IMR-90 (cell line): Measurements from ENCODE around the gene HOXD8. TPM values are rescaled to one million over a fixed set of nuclear protein-coding genes. Genes with fewer than 3 reads are reported as not detected.

Source experiments
- ATAC-seq: fragments of 200-7000 bp; cut with Tn5 transposase; 2 replicates; pipeline ENCODE4 v1.9.1; 2020; ENCODE audit warnings: low read depth, mild to moderate bottlenecking, moderate library complexity
- BruUV-seq: library from RNA; stranded (reverse); fragments of 400-500 nt; replicated peaks from 2 replicates; lab custom pipeline; 2021; lab: Mats Ljungman, UMichigan
- CTCF ChIA-PET: fragments of 300-600 bp; formaldehyde crosslinking; extraction: SDS; loops from one replicate; lab custom pipeline; 2021; ENCODE audit warnings: antibody characterized with exemption; lab: Yijun Ruan, JAX
- POLR2A ChIA-PET: fragments of 300-600 bp; sonication (Branson Sonifier 250); formaldehyde crosslinking; loops from one replicate; lab custom pipeline; 2022; ENCODE audit warnings: antibody characterized with exemption; ENCODE audit not compliant: unreplicated experiment; lab: Charles Lee
- DNase-seq: peaks from one replicate; pipeline ENCODE4 v3.0.0; 2013
- H2AFZ ChIP-seq: replicated peaks from 2 replicates; pipeline ENCODE3; 2013; ENCODE audit warnings: low read length, mild to moderate bottlenecking; ENCODE audit not compliant: poor library complexity
- H2AK5ac ChIP-seq: 2 replicates; pipeline ENCODE4 v1.6.1; 2013; ENCODE audit warnings: low read depth, low read length, inconsistent platforms
- H2AK9ac ChIP-seq: replicated peaks from 2 replicates; pipeline ENCODE3; 2013; ENCODE audit warnings: mild to moderate bottlenecking, low read depth, low read length, moderate library complexity; ENCODE audit not compliant: poor library complexity
- H2BK120ac ChIP-seq: 2 replicates; pipeline ENCODE4 v1.6.1; 2013; ENCODE audit warnings: low read depth, low read length, inconsistent platforms
- H2BK15ac ChIP-seq: 3 replicates; pipeline ENCODE4 v1.6.1; 2013; ENCODE audit warnings: low read depth, low read length, inconsistent platforms
- H2BK20ac ChIP-seq: 2 replicates; pipeline ENCODE4 v1.6.1; 2013; ENCODE audit warnings: low read depth, mild to moderate bottlenecking, inconsistent platforms, low read length, moderate library complexity
- H2BK5ac ChIP-seq: 2 replicates; pipeline ENCODE4 v1.6.1; 2013; ENCODE audit warnings: mild to moderate bottlenecking, low read depth, low read length, inconsistent platforms; ENCODE audit not compliant: poor library complexity, severe bottlenecking
- H3K14ac ChIP-seq: replicated peaks from 2 replicates; pipeline ENCODE4 v1.6.1; 2013; ENCODE audit warnings: low read depth, low read length, inconsistent platforms
- H3K18ac ChIP-seq: 2 replicates; pipeline ENCODE4 v1.6.1; 2013; ENCODE audit warnings: low read depth, low read length, control low read depth
- H3K23ac ChIP-seq: 2 replicates; pipeline ENCODE4 v1.6.1; 2013; ENCODE audit warnings: low read depth, low read length, inconsistent platforms
- H3K27ac ChIP-seq: 2 replicates; pipeline ENCODE4 v1.5.1; 2013; ENCODE audit warnings: mild to moderate bottlenecking, control low read depth, low read length; ENCODE audit not compliant: insufficient read depth
- H3K27me3 ChIP-seq: 2 replicates; pipeline ENCODE4 v1.6.1; 2013; ENCODE audit warnings: low read length; ENCODE audit not compliant: control insufficient read depth, insufficient read depth
- H3K36me3 ChIP-seq: 2 replicates; pipeline ENCODE4 v1.6.1; 2013; ENCODE audit warnings: low read length, mixed read lengths; ENCODE audit not compliant: control insufficient read depth, insufficient read depth
- H3K4ac ChIP-seq: 2 replicates; pipeline ENCODE4 v1.6.1; 2013; ENCODE audit warnings: low read depth, low read length, inconsistent platforms
- H3K4me1 ChIP-seq: 2 replicates; pipeline ENCODE4 v1.6.1; 2013; ENCODE audit warnings: low read length, mixed read lengths; ENCODE audit not compliant: control insufficient read depth, insufficient read depth
- H3K4me2 ChIP-seq: 2 replicates; pipeline ENCODE4 v1.6.1; 2013; ENCODE audit warnings: low read depth, mild to moderate bottlenecking, control low read depth, low read length, moderate library complexity
- H3K4me3 ChIP-seq: 2 replicates; pipeline ENCODE4 v1.5.1; 2013; ENCODE audit warnings: low read depth, mild to moderate bottlenecking, control low read depth, low read length, moderate library complexity; ENCODE audit not compliant: insufficient read depth
- H3K56ac ChIP-seq: 2 replicates; pipeline ENCODE4 v1.6.1; 2013; ENCODE audit warnings: low read length, inconsistent platforms; ENCODE audit not compliant: insufficient read depth; ENCODE audit errors: extremely low read depth
- H3K79me1 ChIP-seq, 2 experiments: 2 replicates each; pipeline ENCODE4 v1.6.1; 2013; ENCODE audit warnings: low read length in 2 of 2, inconsistent platforms in 1 of 2, low read depth in 1 of 2
- H3K9ac ChIP-seq: 2 replicates; pipeline ENCODE4 v1.6.1; 2013; ENCODE audit warnings: low read depth, low read length, control low read depth
- H3K9me1 ChIP-seq: 2 replicates; pipeline ENCODE4 v1.6.1; 2013; ENCODE audit warnings: low read length, inconsistent platforms; ENCODE audit not compliant: insufficient read depth
- H3K9me3 ChIP-seq: 2 replicates; pipeline ENCODE4 v1.6.1; 2013; ENCODE audit warnings: low read length; ENCODE audit not compliant: control insufficient read depth, insufficient read depth
- H4K20me1 ChIP-seq: 2 replicates; pipeline ENCODE4 v1.6.1; 2013; ENCODE audit warnings: low read length, inconsistent platforms; ENCODE audit not compliant: insufficient read depth
- H4K5ac ChIP-seq: 2 replicates; pipeline ENCODE4 v1.6.1; 2013; ENCODE audit warnings: mild to moderate bottlenecking, low read depth, low read length, control low read depth
- H4K8ac ChIP-seq, 2 experiments: 2 replicates each; pipeline ENCODE4 v1.6.1; 2013; ENCODE audit warnings: low read depth in 2 of 2, low read length in 2 of 2, control low read depth in 1 of 2, inconsistent platforms in 1 of 2
- H4K91ac ChIP-seq: 2 replicates; pipeline ENCODE4 v1.6.1; 2013; ENCODE audit warnings: low read depth, low read length, inconsistent platforms; ENCODE audit not compliant: insufficient read depth
- BHLHE40 ChIP-seq: fragments of 150-350 bp; IDR thresholded peaks from 2 replicates; pipeline ENCODE4 v1.6.1; 2016; ENCODE audit warnings: mild to moderate bottlenecking, low read depth, low read length
- CEBPB ChIP-seq: IDR thresholded peaks from 2 replicates; pipeline ENCODE4 v1.6.1; 2012; ENCODE audit warnings: low read depth, low read length, improper control_type of control experiment
- CHD1 ChIP-seq: IDR thresholded peaks from 2 replicates; pipeline ENCODE4 v1.6.1; 2012; ENCODE audit warnings: low read depth, low read length, improper control_type of control experiment
- FOS ChIP-seq: fragments of 150-350 bp; IDR thresholded peaks from 2 replicates; pipeline ENCODE4 v1.6.1; 2016; ENCODE audit warnings: low read depth, low read length
- MAFK ChIP-seq: IDR thresholded peaks from 2 replicates; pipeline ENCODE4 v1.6.1; 2012; ENCODE audit warnings: low read depth, low read length, improper control_type of control experiment
- MAZ ChIP-seq: IDR thresholded peaks from 2 replicates; pipeline ENCODE4 v1.6.1; 2012; ENCODE audit warnings: low read depth, mild to moderate bottlenecking, low read length, improper control_type of control experiment, moderate library complexity, borderline replicate concordance
- MXI1 ChIP-seq: IDR thresholded peaks from 2 replicates; pipeline ENCODE4 v1.6.1; 2012; ENCODE audit warnings: low read depth, mild to moderate bottlenecking, low read length, moderate library complexity, borderline replicate concordance
- NFE2L2 ChIP-seq: fragments of 150-350 bp; IDR thresholded peaks from 2 replicates; pipeline ENCODE4 v1.6.1; 2016; ENCODE audit warnings: low read depth, mild to moderate bottlenecking, low read length
- POLR2A ChIP-seq: IDR thresholded peaks from 2 replicates; pipeline ENCODE4 v1.6.1; 2012; ENCODE audit warnings: mild to moderate bottlenecking, low read depth, low read length
- RAD21 ChIP-seq: IDR thresholded peaks from 2 replicates; pipeline ENCODE4 v1.6.1; 2012; ENCODE audit warnings: low read length, improper control_type of control experiment
- RCOR1 ChIP-seq: IDR thresholded peaks from 2 replicates; pipeline ENCODE4 v1.6.1; 2012; ENCODE audit warnings: mild to moderate bottlenecking, low read length, improper control_type of control experiment; ENCODE audit not compliant: insufficient replicate concordance
- RFX5 ChIP-seq: IDR thresholded peaks from 2 replicates; pipeline ENCODE4 v1.8.0; 2012; ENCODE audit warnings: low read depth, mild to moderate bottlenecking, low read length, moderate library complexity
- SMC3 ChIP-seq: fragments of 150-350 bp; IDR thresholded peaks from 2 replicates; pipeline ENCODE4 v1.6.1; 2016; ENCODE audit warnings: low read depth, mild to moderate bottlenecking, antibody characterized with exemption, low read length, moderate library complexity
- WGBS, 2 experiments: methylation state at CpG; one replicate each; pipeline versions ENCODE4 v1.1.5 to v1.1.7; 2013; ENCODE audit warnings: missing lambda C conversion rate in 2 of 2; ENCODE audit not compliant: insufficient read length in 1 of 2; ENCODE audit errors: extremely low coverage in 2 of 2; 5-methylcytosine and 5-hydroxymethylcytosine counted together
- dilution Hi-C: fragments of 300-500 bp; cut with HindIII; formaldehyde crosslinking; loops from one replicate; pipeline ENCODE4 v1.14.3; 2018; ENCODE audit warnings: low sequenced_read_pairs; ENCODE audit not compliant: unreplicated experiment
- in situ Hi-C: fragments of 300-500 bp; cut with MboI; formaldehyde crosslinking; loops from 3 replicates; pipeline ENCODE4 v1.14.3; 2019; ENCODE audit warnings: low sequenced_read_pairs, inconsistent platforms, mixed read lengths
- intact Hi-C: fragments of 100-400 bp; cut with micrococcal nuclease; formaldehyde crosslinking; loops from 2 replicates; pipeline ENCODE4 v1.10.0; 2022
- polyA plus RNA-seq, 3 experiments: library from polyadenylated mRNA; depleted of rRNA; stranded (reverse); fragments of >200 nt; gene quantifications; 2 replicates each; pipeline ENCODE4 v1.2.3, GENCODE V29; 2012; ENCODE audit warnings: low replicate concordance in 1 of 3
- total RNA-seq: library from RNA; depleted of rRNA; stranded (reverse); fragments of >200 nt; gene quantifications from 2 replicates; pipeline ENCODE4 v1.2.3, GENCODE V29; 2012
- TF ChIP-seq, protein P1 (sequence below): fragments of 150-350 bp; IDR thresholded peaks from 2 replicates; pipeline ENCODE4 v1.6.1; 2016; ENCODE audit warnings: low read depth, mild to moderate bottlenecking, low read length, moderate library complexity, borderline replicate concordance
- TF ChIP-seq, protein P2 (sequence below): conservative IDR thresholded peaks from 2 replicates; pipeline ENCODE4 v1.5.1; 2012; ENCODE audit warnings: mild to moderate bottlenecking, low read depth, low read length, improper control_type of control experiment
- TF ChIP-seq, protein P3 (sequence below): fragments of 150-350 bp; IDR thresholded peaks from 2 replicates; pipeline ENCODE4 v1.6.1; 2017; ENCODE audit warnings: mild to moderate bottlenecking, antibody characterized with exemption, low read length, low read depth

HOXD8 gene
- total and polyA plus RNA-seq, 2 of the 4 experiments (the other 2 are of a cell fraction) = not detected

DNA sequence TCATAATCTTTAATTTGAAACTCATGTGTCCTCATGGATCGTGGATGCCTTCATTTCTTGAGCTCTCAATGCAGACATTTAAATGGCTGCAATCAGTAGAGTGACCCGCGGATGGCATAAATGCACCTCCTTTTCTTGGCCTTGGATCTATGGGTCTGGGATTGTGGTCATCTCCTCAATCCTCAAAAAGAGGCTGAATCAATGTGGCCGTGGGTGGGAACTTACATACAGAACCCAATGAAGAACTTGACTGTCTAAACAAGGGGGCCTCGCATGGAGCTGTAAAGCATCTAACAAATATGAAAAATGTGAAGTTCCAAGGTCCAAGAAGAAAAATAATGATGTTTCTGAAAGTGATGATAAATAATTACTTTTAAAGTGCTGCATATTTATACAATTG, 34.1 kb upstream of the HOXD8 start:
- Histone ChIP-seq H2AFZ (no peak overlapping the region), H3K36me3 (no peaks in the 10 kb centered on the region), H2AK9ac (no peak overlapping the region), H3K27ac (no peak overlapping the region), H3K14ac (no peak overlapping the region), H4K91ac (no peak overlapping the region), H3K9me3 (peaks cover 9% of the 10 kb centered on the region), H2BK120ac (no peak overlapping the region), H4K20me1 (no peaks in the 10 kb centered on the region), H3K18ac (no peak overlapping the region), H3K9me1 (no peaks in the 10 kb centered on the region), H3K4me2 (no peak overlapping the region), H2BK5ac (no peak overlapping the region), H3K4me3 (no peak overlapping the region), H3K9ac (no peak overlapping the region), H3K4ac (no peak overlapping the region), H3K23ac (no peak overlapping the region), H2AK5ac (no peak overlapping the region), H3K56ac (no peak overlapping the region), H2BK15ac (no peak overlapping the region), H4K5ac (no peak overlapping the region), H3K4me1 (peaks cover 3% of the 10 kb centered on the region; the same call in 1 of the 2 replicates), H2BK20ac (no peak overlapping the region), H4K8ac (no peak overlapping the region), H3K79me1 (no peaks in the 10 kb centered on the region), H3K27me3 (peaks cover 91% of the 10 kb centered on the region)
- in situ Hi-C loops = loop anchor here (10.0 to 25.0 kb wide), 4 partner anchors 411 to 1358 kb away; no protein-coding TSS in a partner anchor
- dilution Hi-C loops = no loop called here
- ChIA-PET CTCF (interaction anchor here (1.5 to 3.9 kb wide), 2 partner anchors 406 to 844 kb away, joined by 5 to 13 read pairs; no protein-coding TSS in a partner anchor), POLR2A (no interaction called here)
- 8% methylated on average over 2 of the region's 5 CpGs; no CpG with 5 or more reads in 1 of the 2 experiments for WGBS, 2 experiments
- DNase-seq = no peak
- TF ChIP-seq, protein P1, sequence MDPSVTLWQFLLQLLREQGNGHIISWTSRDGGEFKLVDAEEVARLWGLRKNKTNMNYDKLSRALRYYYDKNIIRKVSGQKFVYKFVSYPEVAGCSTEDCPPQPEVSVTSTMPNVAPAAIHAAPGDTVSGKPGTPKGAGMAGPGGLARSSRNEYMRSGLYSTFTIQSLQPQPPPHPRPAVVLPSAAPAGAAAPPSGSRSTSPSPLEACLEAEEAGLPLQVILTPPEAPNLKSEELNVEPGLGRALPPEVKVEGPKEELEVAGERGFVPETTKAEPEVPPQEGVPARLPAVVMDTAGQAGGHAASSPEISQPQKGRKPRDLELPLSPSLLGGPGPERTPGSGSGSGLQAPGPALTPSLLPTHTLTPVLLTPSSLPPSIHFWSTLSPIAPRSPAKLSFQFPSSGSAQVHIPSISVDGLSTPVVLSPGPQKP = no peak
- no peak for TF ChIP-seq CHD1
- no peak for TF ChIP-seq RCOR1
- TF ChIP-seq MXI1 = no peak
- no peak for TF ChIP-seq CEBPB
- no peak for TF ChIP-seq MAZ
- TF ChIP-seq RAD21 = no peak
- TF ChIP-seq POLR2A = no peak
- no peak for TF ChIP-seq FOS
- no peak for TF ChIP-seq SMC3
- TF ChIP-seq, protein P2, sequence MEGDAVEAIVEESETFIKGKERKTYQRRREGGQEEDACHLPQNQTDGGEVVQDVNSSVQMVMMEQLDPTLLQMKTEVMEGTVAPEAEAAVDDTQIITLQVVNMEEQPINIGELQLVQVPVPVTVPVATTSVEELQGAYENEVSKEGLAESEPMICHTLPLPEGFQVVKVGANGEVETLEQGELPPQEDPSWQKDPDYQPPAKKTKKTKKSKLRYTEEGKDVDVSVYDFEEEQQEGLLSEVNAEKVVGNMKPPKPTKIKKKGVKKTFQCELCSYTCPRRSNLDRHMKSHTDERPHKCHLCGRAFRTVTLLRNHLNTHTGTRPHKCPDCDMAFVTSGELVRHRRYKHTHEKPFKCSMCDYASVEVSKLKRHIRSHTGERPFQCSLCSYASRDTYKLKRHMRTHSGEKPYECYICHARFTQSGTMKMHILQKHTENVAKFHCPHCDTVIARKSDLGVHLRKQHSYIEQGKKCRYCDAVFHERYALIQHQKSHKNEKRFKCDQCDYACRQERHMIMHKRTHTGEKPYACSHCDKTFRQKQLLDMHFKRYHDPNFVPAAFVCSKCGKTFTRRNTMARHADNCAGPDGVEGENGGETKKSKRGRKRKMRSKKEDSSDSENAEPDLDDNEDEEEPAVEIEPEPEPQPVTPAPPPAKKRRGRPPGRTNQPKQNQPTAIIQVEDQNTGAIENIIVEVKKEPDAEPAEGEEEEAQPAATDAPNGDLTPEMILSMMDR = no peak
- TF ChIP-seq MAFK = no peak
- TF ChIP-seq RFX5 = no peak
- TF ChIP-seq, protein P3, sequence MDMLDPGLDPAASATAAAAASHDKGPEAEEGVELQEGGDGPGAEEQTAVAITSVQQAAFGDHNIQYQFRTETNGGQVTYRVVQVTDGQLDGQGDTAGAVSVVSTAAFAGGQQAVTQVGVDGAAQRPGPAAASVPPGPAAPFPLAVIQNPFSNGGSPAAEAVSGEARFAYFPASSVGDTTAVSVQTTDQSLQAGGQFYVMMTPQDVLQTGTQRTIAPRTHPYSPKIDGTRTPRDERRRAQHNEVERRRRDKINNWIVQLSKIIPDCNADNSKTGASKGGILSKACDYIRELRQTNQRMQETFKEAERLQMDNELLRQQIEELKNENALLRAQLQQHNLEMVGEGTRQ = no peak
- no peak for TF ChIP-seq BHLHE40
- TF ChIP-seq NFE2L2 = no peak
- intact Hi-C loops = loop anchor here (5.0 to 10.0 kb wide), 3 partner anchors 843 to 1391 kb away; no protein-coding TSS in a partner anchor
- BruUV-seq = no TSS peak
- no peak for ATAC-seq
